WTC11 (cell line): ENCODE data around the gene SLC37A1. TPM values are rescaled to one million over a fixed set of nuclear protein-coding genes. Genes with fewer than 3 reads are reported as not detected.

Source experiments
- ATAC-seq: fragments of 200-7000 bp; cut with Tn5 transposase; 2 replicates; pipeline ENCODE4 v1.10.0; 2021; ENCODE audit warnings: mild to moderate bottlenecking, moderate library complexity
- CTCF ChIA-PET: fragments of 300-600 bp; sonication (Branson Sonifier 250); formaldehyde crosslinking; loops from one replicate; lab custom pipeline; 2021; ENCODE audit warnings: antibody characterized with exemption; lab: Charles Lee
- POLR2A ChIA-PET: fragments of 350-600 bp; sonication (Branson Sonifier 250); formaldehyde crosslinking; loops from one replicate; lab custom pipeline; 2021; ENCODE audit warnings: antibody characterized with exemption; lab: Charles Lee
- DNase-seq: peaks from one replicate; pipeline ENCODE4 v3.0.0; 2021; ENCODE audit warnings: low spot score
- H3K27ac Mint-ChIP-seq: 2 replicates; pipeline ENCODE4 v1.8.0; 2021; ENCODE audit warnings: mixed read lengths
- H3K27me3 Mint-ChIP-seq: 2 replicates; pipeline ENCODE4 v1.8.0; 2021; ENCODE audit warnings: low read depth, mild to moderate bottlenecking, moderate library complexity, mixed read lengths
- H3K36me3 Mint-ChIP-seq: 2 replicates; pipeline ENCODE4 v1.8.0; 2021; ENCODE audit warnings: mixed read lengths
- H3K4me1 Mint-ChIP-seq: 2 replicates; pipeline ENCODE4 v1.8.0; 2022; ENCODE audit warnings: mixed read lengths
- H3K4me3 Mint-ChIP-seq: 2 replicates; pipeline ENCODE4 v1.8.0; 2021; ENCODE audit warnings: mild to moderate bottlenecking, moderate library complexity, mixed read lengths
- H3K9me3 Mint-ChIP-seq: 2 replicates; pipeline ENCODE4 v1.8.0; 2021; ENCODE audit warnings: mixed read lengths
- CBFB ChIP-seq: sonication (generic); formaldehyde crosslinking; IDR thresholded peaks from 2 replicates; pipeline ENCODE4 v1.8.1; 2022; ENCODE audit warnings: mild to moderate bottlenecking, low read depth, missing genetic modification reagents
- CREB1 ChIP-seq: sonication (generic); formaldehyde crosslinking; IDR thresholded peaks from 2 replicates; pipeline ENCODE4 v1.8.0; 2023; ENCODE audit warnings: mild to moderate bottlenecking, missing genetic modification reagents
- EMX1 ChIP-seq: fragments of 250-450 bp; sonication (Bioruptor Pico); IDR thresholded peaks from 2 replicates; pipeline ENCODE4 v1.8.0; 2021; ENCODE audit warnings: mild to moderate bottlenecking
- ESRRA ChIP-seq: sonication (generic); formaldehyde crosslinking; IDR thresholded peaks from 2 replicates; pipeline ENCODE4 v1.8.1; 2022; ENCODE audit warnings: mild to moderate bottlenecking, missing genetic modification reagents, borderline replicate concordance
- ETV6 ChIP-seq: sonication (generic); formaldehyde crosslinking; IDR thresholded peaks from 2 replicates; pipeline ENCODE4 v1.8.1; 2022; ENCODE audit warnings: mild to moderate bottlenecking, missing genetic modification reagents
- HMGA2 ChIP-seq: fragments of 250-450 bp; sonication (Bioruptor Pico); IDR thresholded peaks from 2 replicates; pipeline ENCODE4 v1.4.0; 2021; ENCODE audit warnings: mild to moderate bottlenecking, moderate library complexity
- JAZF1 ChIP-seq: fragments of 250-450 bp; sonication (Bioruptor Pico); IDR thresholded peaks from 2 replicates; pipeline ENCODE4 v1.9.0; 2021; ENCODE audit warnings: moderate library complexity, mild to moderate bottlenecking, inconsistent platforms
- KAT7 ChIP-seq: sonication (generic); formaldehyde crosslinking; IDR thresholded peaks from 2 replicates; pipeline ENCODE4 v1.8.1; 2023; ENCODE audit warnings: missing genetic modification reagents, mild to moderate bottlenecking, borderline replicate concordance
- NFE2L1 ChIP-seq: sonication (generic); formaldehyde crosslinking; IDR thresholded peaks from 2 replicates; pipeline ENCODE4 v1.8.1; 2023; ENCODE audit warnings: missing genetic modification reagents
- OVOL2 ChIP-seq: fragments of 250-450 bp; sonication (Bioruptor Pico); IDR thresholded peaks from 2 replicates; pipeline ENCODE4 v1.9.0; 2021; ENCODE audit warnings: mild to moderate bottlenecking, borderline replicate concordance
- RELA ChIP-seq: sonication (generic); formaldehyde crosslinking; IDR thresholded peaks from 2 replicates; pipeline ENCODE4 v1.8.1; 2022; ENCODE audit warnings: missing genetic modification reagents, mild to moderate bottlenecking, borderline replicate concordance
- RORB ChIP-seq: fragments of 250-450 bp; sonication (Bioruptor Pico); IDR thresholded peaks from 2 replicates; pipeline ENCODE4 v1.9.0; 2021; ENCODE audit warnings: mild to moderate bottlenecking
- SMAD4 ChIP-seq: sonication (generic); formaldehyde crosslinking; IDR thresholded peaks from 2 replicates; pipeline ENCODE4 v1.8.0; 2022; ENCODE audit warnings: mild to moderate bottlenecking, missing genetic modification reagents
- TCF7 ChIP-seq: sonication (generic); formaldehyde crosslinking; IDR thresholded peaks from 2 replicates; pipeline ENCODE4 v1.8.0; 2022; ENCODE audit warnings: mild to moderate bottlenecking, low read depth, missing genetic modification reagents, moderate library complexity
- TEAD1 ChIP-seq: sonication (generic); formaldehyde crosslinking; IDR thresholded peaks from 2 replicates; pipeline ENCODE4 v1.8.0; 2022; ENCODE audit warnings: mild to moderate bottlenecking, missing genetic modification reagents
- TEAD4 ChIP-seq: sonication (generic); formaldehyde crosslinking; IDR thresholded peaks from 2 replicates; pipeline ENCODE4 v1.8.0; 2022; ENCODE audit warnings: mild to moderate bottlenecking, missing genetic modification reagents
- TP53 ChIP-seq: sonication (generic); formaldehyde crosslinking; IDR thresholded peaks from 2 replicates; pipeline ENCODE4 v1.8.1; 2023; ENCODE audit warnings: mild to moderate bottlenecking, missing genetic modification reagents
- ZNF219 ChIP-seq: sonication (generic); formaldehyde crosslinking; IDR thresholded peaks from 2 replicates; pipeline ENCODE4 v1.8.0; 2023; ENCODE audit warnings: missing genetic modification reagents, mild to moderate bottlenecking, borderline replicate concordance
- ZNF232 ChIP-seq: sonication (generic); formaldehyde crosslinking; IDR thresholded peaks from 2 replicates; pipeline ENCODE4 v1.8.0; 2022; ENCODE audit warnings: mild to moderate bottlenecking, missing genetic modification reagents
- ZNF263 ChIP-seq: sonication (generic); formaldehyde crosslinking; IDR thresholded peaks from 2 replicates; pipeline ENCODE4 v1.8.1; 2022; ENCODE audit warnings: low read depth, mild to moderate bottlenecking, moderate library complexity, missing genetic modification reagents
- ZNF671 ChIP-seq: fragments of 250-450 bp; sonication (Bioruptor Pico); IDR thresholded peaks from 2 replicates; pipeline ENCODE4 v1.8.0; 2021; ENCODE audit warnings: mild to moderate bottlenecking
- total RNA-seq: library from RNA; stranded (reverse); gene quantifications from 3 replicates; pipeline ENCODE4 v1.2.3, GENCODE V29; 2021
- TF ChIP-seq, protein P1 (sequence below): fragments of 250-450 bp; sonication (Bioruptor Pico); conservative IDR thresholded peaks from 2 replicates; pipeline ENCODE4 v1.9.0; 2021; ENCODE audit warnings: mild to moderate bottlenecking
- TF ChIP-seq, protein P2 (sequence below): sonication (generic); formaldehyde crosslinking; IDR thresholded peaks from 2 replicates; pipeline ENCODE4 v1.8.0; 2022; ENCODE audit warnings: mild to moderate bottlenecking, missing genetic modification reagents
- TF ChIP-seq, protein P3 (sequence below): sonication (generic); formaldehyde crosslinking; conservative IDR thresholded peaks from 2 replicates; pipeline ENCODE4 v1.8.1; 2022; ENCODE audit warnings: mild to moderate bottlenecking, missing genetic modification reagents
- TF ChIP-seq, protein P4 (sequence below): fragments of 250-450 bp; sonication (Bioruptor Pico); IDR thresholded peaks from 2 replicates; pipeline ENCODE4 v1.9.0; 2021; ENCODE audit warnings: mild to moderate bottlenecking
- TF ChIP-seq, protein P5 (sequence below): sonication (generic); formaldehyde crosslinking; IDR thresholded peaks from 2 replicates; pipeline ENCODE4 v1.8.1; 2023; ENCODE audit warnings: mild to moderate bottlenecking, missing genetic modification reagents, moderate library complexity
- TF ChIP-seq, protein P6 (sequence below): sonication (generic); formaldehyde crosslinking; IDR thresholded peaks from 2 replicates; pipeline ENCODE4 v1.8.1; 2023; ENCODE audit warnings: mild to moderate bottlenecking, moderate library complexity, missing genetic modification reagents

Gene SLC37A1
- total RNA-seq, 1 experiment from 2014 or later = 22.7 TPM

DNA sequence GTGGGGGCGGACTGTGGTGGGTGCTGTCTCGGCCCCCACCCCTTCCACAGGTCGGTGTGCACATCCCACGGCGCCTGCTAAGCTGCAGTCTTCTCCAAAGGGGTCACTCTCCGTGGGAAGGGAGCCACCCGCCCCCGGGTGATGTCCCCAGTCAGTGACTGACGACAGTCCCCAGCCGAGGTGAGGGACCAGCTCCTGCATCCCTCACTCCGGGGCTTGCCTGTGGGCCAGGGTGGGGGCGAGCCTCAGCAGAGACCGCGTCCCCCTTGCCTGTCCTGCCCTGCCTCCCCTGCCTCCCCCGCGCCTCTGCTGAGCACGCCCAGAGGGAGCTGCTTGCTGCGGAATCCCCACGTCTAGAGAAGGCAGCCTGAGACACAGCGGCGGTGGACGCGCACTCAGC is 103.8 kb downstream of the SLC37A1 start (continued):
- TF ChIP-seq, protein P1, sequence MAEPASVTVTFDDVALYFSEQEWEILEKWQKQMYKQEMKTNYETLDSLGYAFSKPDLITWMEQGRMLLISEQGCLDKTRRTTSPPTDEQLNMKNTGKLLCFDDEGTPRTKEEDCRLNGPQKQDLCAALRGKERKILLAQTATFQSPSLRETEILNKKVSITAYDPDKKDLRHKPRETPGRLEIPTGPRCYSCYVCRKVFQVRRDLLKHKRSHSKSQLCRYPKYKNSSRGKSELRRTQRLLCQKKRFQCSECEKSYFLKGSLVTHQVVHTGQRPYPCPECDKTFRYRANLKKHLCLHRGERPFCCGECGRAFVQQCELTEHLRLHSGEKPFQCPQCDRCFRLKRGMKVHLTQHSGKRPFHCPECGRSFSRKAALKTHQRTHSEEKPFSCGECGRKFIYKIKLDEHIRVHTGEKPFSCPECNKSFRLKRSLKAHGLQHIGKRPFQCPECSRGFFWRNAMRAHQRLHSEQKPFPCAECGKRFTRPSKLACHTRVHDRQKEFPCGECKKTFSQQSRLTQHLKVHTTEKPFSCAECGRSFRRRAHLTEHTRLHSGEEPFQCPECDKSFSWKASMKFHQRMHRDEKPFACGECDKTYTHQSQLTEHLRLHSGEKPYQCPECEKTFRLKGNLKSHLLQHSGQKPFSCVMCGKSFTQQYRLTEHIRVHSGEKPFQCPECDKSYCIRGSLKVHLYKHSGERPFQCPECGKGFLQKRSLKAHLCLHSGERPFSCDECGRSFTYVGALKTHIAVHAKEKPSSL (CRISPR knock-in tag) = no peak
- no peak for TF ChIP-seq EMX1 (CRISPR knock-in tag)
- no peak for TF ChIP-seq ESRRA (CRISPR knock-in tag)
- no peak for TF ChIP-seq ETV6
- no peak for TF ChIP-seq TP53 (CRISPR knock-in tag)
- TF ChIP-seq, protein P2, sequence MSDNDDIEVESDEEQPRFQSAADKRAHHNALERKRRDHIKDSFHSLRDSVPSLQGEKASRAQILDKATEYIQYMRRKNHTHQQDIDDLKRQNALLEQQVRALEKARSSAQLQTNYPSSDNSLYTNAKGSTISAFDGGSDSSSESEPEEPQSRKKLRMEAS (CRISPR knock-in tag) = no peak
- TF ChIP-seq RORB (CRISPR knock-in tag) = no peak
- TF ChIP-seq TEAD1 (CRISPR knock-in tag) = no peak

DNA sequence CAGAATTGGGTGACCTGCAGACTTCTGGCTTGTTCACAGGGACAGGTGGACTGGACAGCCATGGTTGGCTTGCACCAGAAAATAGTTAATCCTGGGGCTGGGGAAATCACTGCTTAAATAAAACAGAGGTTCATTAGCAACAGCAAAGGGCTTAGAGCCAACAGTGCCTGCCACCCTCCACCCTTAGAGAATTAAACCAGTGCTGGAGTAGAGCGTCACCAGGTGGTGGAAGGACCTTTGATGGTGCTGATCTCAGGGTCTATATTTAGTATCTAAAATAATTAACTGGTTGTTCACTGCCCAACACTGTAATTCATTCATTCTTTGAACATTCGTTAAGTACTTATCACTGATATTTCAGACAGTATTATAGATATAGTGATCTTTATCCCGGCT is 105.1 kb downstream of the SLC37A1 start:
- Mint-ChIP-seq H3K4me3 (no peak overlapping the region), H3K27me3 (peaks cover 7% of the 10 kb centered on the region), H3K4me1 (peaks cover 11% of the 10 kb centered on the region; the same call in 1 of the 2 replicates), H3K9me3 (peaks cover 4% of the 10 kb centered on the region), H3K27ac (no peak overlapping the region)
- no peak for DNase-seq
- ATAC-seq = no peak
- POLR2A ChIA-PET = no interaction called here
- TF ChIP-seq, protein P3, sequence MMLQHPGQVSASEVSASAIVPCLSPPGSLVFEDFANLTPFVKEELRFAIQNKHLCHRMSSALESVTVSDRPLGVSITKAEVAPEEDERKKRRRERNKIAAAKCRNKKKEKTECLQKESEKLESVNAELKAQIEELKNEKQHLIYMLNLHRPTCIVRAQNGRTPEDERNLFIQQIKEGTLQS (CRISPR knock-in tag) = no peak
- no peak for TF ChIP-seq CREB1 (CRISPR knock-in tag)
- TF ChIP-seq KAT7 (CRISPR knock-in tag) = no peak
- TF ChIP-seq OVOL2 (CRISPR knock-in tag) = no peak
- no peak for TF ChIP-seq HMGA2 (CRISPR knock-in tag)
- no peak for TF ChIP-seq ZNF263 (CRISPR knock-in tag)
- TF ChIP-seq, protein P4, sequence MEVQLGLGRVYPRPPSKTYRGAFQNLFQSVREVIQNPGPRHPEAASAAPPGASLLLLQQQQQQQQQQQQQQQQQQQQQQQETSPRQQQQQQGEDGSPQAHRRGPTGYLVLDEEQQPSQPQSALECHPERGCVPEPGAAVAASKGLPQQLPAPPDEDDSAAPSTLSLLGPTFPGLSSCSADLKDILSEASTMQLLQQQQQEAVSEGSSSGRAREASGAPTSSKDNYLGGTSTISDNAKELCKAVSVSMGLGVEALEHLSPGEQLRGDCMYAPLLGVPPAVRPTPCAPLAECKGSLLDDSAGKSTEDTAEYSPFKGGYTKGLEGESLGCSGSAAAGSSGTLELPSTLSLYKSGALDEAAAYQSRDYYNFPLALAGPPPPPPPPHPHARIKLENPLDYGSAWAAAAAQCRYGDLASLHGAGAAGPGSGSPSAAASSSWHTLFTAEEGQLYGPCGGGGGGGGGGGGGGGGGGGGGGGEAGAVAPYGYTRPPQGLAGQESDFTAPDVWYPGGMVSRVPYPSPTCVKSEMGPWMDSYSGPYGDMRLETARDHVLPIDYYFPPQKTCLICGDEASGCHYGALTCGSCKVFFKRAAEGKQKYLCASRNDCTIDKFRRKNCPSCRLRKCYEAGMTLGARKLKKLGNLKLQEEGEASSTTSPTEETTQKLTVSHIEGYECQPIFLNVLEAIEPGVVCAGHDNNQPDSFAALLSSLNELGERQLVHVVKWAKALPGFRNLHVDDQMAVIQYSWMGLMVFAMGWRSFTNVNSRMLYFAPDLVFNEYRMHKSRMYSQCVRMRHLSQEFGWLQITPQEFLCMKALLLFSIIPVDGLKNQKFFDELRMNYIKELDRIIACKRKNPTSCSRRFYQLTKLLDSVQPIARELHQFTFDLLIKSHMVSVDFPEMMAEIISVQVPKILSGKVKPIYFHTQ (CRISPR knock-in tag) = no peak
- TF ChIP-seq RORB (CRISPR knock-in tag) = no peak
- TF ChIP-seq RELA = no peak
- TF ChIP-seq, protein P5, sequence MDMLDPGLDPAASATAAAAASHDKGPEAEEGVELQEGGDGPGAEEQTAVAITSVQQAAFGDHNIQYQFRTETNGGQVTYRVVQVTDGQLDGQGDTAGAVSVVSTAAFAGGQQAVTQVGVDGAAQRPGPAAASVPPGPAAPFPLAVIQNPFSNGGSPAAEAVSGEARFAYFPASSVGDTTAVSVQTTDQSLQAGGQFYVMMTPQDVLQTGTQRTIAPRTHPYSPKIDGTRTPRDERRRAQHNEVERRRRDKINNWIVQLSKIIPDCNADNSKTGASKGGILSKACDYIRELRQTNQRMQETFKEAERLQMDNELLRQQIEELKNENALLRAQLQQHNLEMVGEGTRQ (CRISPR knock-in tag) = no peak
- no peak for TF ChIP-seq ZNF671 (CRISPR knock-in tag)
- no peak for TF ChIP-seq CBFB (CRISPR knock-in tag)
- TF ChIP-seq SMAD4 (CRISPR knock-in tag) = no peak
- no peak for TF ChIP-seq TCF7 (CRISPR knock-in tag)
- TF ChIP-seq ZNF232 (CRISPR knock-in tag) = no peak
- no peak for TF ChIP-seq JAZF1 (CRISPR knock-in tag)
- no peak for TF ChIP-seq NFE2L1
- no peak for TF ChIP-seq ZNF219 (CRISPR knock-in tag)
- TF ChIP-seq TEAD4 = no peak
- TF ChIP-seq, protein P6, sequence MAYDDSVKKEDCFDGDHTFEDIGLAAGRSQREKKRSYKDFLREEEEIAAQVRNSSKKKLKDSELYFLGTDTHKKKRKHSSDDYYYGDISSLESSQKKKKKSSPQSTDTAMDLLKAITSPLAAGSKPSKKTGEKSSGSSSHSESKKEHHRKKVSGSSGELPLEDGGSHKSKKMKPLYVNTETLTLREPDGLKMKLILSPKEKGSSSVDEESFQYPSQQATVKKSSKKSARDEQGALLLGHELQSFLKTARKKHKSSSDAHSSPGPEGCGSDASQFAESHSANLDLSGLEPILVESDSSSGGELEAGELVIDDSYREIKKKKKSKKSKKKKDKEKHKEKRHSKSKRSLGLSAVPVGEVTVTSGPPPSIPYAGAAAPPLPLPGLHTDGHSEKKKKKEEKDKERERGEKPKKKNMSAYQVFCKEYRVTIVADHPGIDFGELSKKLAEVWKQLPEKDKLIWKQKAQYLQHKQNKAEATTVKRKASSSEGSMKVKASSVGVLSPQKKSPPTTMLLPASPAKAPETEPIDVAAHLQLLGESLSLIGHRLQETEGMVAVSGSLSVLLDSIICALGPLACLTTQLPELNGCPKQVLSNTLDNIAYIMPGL (CRISPR knock-in tag) = no peak
- TF ChIP-seq, all 79 proteins: peak for 0
- no peaks in the 10 kb centered on the region for H3K36me3 Mint-ChIP-seq
- CTCF ChIA-PET = no interaction called here
